ENCODE data around the gene OSTN.

GRCh38 chr3:191234216-191234615 lies 35.2 kb downstream of the OSTN start:
- TF ChIP-seq, protein P1, sequence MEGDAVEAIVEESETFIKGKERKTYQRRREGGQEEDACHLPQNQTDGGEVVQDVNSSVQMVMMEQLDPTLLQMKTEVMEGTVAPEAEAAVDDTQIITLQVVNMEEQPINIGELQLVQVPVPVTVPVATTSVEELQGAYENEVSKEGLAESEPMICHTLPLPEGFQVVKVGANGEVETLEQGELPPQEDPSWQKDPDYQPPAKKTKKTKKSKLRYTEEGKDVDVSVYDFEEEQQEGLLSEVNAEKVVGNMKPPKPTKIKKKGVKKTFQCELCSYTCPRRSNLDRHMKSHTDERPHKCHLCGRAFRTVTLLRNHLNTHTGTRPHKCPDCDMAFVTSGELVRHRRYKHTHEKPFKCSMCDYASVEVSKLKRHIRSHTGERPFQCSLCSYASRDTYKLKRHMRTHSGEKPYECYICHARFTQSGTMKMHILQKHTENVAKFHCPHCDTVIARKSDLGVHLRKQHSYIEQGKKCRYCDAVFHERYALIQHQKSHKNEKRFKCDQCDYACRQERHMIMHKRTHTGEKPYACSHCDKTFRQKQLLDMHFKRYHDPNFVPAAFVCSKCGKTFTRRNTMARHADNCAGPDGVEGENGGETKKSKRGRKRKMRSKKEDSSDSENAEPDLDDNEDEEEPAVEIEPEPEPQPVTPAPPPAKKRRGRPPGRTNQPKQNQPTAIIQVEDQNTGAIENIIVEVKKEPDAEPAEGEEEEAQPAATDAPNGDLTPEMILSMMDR (IDR thresholded peaks at IDR 0.05) = no peak
- TF ChIP-seq POLR2A (IDR thresholded peaks at IDR 0.05) = no peak

Measured in ovary (tissue), 3 donors.